Activated T-helper 1 cell treated with anti-CD3 and anti-CD28 coated beads, Interleukin-2, amount 50 U/mL, for 16 hours (primary cell): Measurements from ENCODE around the gene KHDRBS1.
"Not testable (repeated sequence)": the region's sequence is repeated elsewhere in the genome, so short reads cannot be mapped to it uniquely, and the experiment has no call there.

Experiments used
- DNase-seq, 2 donors: peaks; one replicate each; pipeline ENCODE4 v3.0.0-alpha.2; 2020; ENCODE audit warnings: low read depth in 1 of 2, low spot score in 1 of 2

The KHDRBS1 gene, protein sequence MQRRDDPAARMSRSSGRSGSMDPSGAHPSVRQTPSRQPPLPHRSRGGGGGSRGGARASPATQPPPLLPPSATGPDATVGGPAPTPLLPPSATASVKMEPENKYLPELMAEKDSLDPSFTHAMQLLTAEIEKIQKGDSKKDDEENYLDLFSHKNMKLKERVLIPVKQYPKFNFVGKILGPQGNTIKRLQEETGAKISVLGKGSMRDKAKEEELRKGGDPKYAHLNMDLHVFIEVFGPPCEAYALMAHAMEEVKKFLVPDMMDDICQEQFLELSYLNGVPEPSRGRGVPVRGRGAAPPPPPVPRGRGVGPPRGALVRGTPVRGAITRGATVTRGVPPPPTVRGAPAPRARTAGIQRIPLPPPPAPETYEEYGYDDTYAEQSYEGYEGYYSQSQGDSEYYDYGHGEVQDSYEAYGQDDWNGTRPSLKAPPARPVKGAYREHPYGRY

DNA sequence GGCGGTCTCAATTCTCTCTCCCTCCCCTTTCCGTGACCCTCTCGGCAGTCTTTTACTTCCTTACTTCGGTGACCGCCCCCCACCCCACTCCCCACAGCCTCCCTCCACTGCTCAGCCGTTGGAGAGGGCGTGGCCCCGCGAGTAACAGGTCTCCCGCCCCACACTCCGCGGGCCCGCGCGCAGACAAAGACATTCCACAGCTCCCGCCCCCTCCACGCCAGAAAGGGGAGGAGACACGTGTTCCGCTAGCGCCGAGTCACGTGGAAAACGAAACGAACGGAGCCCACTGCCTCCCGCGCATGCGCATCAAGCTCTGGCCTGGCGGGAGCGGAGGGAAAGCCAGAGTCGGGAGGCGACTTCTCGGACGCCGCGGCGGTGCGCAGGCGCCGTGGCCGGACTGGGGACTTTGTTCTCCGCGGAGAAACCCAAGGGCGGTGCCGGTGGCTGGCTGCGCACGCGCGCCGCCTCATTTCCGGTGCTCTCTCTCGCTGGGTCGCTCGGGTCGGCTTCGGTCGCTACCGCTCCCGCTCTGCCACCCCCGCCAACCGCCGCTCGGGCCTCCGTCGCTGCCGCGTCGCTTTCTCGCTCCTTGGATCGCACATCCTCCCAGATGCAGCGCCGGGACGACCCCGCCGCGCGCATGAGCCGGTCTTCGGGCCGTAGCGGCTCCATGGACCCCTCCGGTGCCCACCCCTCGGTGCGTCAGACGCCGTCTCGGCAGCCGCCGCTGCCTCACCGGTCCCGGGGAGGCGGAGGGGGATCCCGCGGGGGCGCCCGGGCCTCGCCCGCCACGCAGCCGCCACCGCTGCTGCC is at the start of gene KHDRBS1:
Gene KHDRBS1 (plus strand): TSS at position 483 of the 813 bp plus-strand sequence. CDS start 128 bp downstream, at position 611.
- DNase-seq = peak; percentile 95 to 98

DNA sequence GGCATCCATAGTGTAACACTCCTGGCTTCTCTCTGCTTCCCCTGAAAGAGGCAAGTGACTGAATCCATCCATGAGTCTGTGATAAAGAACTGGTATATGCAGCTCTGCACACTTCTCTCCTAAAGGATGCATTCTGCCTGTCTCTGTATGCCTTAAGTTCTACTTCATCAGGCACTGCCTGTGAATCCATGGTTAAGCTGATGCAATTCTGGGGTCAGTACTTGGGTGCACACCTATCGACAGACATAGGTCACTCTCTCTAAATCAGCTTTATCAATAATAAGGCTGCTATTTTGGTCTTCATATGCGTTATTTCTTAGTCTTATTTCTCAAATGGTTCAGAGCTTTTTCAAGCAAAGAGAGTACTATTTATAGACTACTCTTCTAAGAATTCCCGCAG is 42.8 kb upstream of the KHDRBS1 start:
- no peak for DNase-seq

DNA sequence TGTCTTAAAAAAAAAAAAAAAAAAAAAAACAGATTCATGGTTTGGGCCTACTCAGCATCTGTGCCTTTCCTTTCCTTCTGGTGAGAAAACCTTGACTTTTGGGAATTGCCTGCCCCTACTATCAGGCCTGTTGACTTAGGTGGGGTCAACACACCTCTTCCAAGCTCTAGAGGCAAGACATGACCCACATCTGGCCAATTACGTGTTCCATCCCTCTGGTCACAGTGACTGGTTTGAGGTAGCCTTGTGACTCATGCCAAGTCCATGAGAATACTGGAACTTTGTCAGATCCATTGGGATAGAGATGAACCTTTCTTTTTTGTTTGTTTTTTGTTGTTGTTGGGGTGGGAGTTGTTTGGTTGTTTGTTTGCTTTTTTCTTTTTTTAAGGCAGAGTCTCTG is 37.3 kb upstream of the KHDRBS1 start:
- no peak for DNase-seq

DNA sequence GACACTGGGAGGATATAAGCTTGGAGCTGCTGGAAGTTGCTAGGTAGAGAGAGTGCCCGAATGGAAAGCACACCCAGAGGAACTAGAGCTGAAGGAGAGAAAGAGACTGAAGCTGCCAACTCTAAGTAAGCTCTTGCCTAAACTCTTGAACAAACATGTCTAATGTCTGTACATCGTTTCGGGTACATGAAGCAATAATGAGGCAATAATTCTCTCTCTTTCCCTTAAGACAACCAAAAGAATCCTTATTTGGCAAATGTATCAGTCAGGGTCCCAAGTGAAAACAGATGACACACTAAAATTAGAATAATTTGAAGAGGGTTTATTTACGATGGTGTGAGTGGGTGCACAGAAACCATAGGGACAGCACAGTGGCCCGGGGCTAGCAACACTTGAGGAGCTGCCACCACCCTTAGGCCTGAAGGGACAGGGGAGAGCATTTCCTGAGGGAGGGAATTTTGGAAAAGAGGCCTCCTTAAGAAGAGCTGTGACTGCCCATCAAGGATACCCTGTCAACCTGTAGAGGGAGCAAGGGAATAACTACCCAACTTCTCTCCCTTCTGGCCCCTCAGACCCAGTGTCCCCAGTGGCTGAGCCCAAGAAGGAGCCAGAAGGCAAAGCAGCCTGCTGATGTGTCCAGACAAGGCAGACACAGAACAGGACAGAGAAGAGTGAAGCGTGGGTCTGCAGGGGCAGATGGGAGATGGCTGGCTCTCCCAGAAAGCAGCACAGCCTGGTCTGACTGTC is 36.1 kb upstream of the KHDRBS1 start:
- no peak for DNase-seq

DNA sequence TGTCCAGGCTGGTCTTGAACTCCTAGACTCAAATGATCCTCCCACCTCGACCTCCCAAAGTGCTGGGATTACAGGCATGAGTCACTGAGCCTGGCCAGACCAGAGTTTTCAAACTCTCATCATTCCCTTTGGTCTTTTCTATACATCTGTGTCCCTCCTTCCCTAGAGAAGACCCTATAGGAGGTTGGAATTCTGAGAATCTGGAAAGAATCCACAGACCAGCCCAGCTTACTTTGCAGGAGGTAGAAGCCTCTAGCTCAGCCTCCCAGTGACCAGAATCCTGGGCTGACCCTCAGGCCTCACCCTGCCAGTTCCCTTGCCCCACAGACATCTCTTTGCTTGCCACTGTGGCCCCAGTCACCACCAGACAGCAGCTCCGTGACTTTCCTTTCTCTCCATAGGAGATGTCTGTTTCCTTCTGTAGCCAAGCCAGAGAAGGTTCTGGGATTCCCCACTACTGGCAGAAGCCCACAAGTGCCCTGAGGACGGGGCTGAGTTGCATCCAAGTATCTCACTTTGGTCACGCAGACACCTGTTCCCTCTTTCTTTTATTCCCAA is 34.7 kb upstream of the KHDRBS1 start:
- no peak for DNase-seq

DNA sequence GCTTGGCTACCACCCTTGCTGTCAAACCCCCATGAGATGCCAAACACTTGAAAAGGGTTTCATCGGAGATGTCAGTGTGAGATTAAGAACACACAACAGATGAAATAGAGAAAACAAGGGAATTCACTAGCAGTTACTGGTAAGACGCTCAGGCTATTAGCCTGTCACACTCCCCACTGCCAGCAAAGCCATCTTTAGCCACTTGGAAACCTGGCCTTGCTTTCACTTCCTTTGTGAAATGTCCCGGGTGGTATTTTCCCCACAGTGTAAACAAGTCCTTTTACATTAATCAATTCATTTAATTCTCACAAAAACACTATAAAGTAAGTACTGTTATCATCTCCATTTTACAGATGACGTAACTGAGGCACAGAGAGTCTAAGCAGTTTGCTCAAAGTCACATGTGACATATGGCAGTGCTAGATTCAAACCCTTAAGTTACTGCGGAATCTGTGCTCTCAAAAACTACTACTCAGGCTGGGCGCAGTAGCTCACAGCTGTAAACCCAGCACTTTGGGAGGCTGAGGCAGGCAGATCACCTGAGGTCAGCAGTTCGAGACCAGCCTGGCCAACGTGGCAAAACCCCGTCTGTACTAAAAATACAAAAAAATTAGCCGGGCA is 32.7 kb upstream of the KHDRBS1 start:
- no peak for DNase-seq

DNA sequence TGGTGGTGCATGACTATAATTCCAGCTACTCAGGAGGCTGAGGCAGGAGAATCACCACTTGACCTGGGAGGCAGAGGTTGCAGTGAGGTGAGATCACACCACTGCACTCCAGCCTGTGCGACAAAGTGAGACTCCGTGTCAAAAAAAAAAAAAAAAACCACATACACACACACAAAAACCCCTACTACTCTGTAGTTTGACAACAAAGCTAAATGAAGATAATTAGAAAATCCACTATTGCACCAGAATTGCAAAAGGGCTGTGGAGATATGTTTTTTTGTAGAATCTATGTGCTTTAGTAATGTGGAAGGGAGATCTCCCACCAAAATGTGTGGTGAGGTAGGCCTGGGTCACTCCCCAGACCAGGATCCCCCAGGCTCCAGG is 32.2 kb upstream of the KHDRBS1 start:
- no peak for DNase-seq

DNA sequence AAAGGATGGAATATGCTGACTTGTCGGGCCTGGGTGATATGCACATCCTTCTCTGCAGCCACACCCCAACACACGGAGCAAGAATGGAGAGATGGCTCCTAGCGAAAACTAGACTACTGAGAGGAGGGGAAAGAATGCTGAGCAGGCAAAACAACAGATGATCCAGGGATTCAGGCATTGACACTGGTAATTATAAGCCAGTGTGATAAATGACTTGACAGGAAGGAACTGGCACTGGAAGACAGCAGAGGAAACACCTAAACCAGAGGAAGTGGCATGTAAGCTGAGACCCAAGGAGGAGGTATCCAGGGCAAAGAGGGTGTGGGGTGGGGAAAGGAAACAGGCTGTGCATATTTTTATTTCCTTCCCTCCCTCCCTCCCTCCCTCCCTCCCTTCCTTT is 31.7 kb upstream of the KHDRBS1 start:
- no peak for DNase-seq

DNA sequence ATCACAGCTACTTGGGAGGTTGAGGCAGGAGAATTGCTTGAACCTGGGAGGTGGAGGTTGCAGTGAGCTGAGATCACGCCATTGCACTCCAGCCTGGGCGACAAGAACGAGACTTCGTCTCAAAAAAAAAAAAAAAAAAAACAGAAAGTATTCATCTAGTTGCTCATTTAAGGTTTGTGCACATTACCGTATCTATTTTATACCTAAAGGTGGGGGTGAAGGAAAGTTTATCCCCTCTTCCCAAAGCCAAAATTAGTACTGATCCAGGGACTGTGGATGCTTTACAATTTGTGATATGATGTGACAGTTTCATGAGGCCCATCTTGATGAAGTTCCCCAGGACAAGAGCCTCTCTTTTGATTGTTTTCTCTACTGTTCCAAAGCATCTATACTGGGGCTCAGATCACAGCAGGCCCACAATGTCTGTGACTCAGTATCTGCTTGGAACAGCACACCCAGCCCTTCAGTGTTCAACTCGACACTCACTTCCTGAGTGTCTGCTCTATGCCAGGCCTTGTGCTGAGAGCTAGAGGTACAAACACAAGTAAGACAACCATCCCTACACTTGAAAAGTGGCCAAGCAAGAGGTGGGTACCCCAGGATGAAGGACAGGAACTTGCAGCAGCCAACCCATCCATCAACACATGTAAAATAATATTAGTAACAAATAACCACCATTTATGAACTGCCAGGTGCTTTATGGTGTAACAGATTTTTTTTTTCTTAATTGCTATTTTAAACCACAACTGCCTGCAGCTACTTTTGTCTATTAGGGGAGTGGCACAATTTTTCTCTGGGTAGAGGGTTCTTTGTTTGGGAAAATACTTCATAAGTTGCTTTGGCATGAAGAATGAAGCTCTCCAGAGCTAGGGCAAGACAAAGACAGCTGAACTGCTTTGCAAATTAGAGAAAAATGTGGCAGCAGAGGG is 29.0 kb upstream of the KHDRBS1 start:
- DNase-seq = no peak

DNA sequence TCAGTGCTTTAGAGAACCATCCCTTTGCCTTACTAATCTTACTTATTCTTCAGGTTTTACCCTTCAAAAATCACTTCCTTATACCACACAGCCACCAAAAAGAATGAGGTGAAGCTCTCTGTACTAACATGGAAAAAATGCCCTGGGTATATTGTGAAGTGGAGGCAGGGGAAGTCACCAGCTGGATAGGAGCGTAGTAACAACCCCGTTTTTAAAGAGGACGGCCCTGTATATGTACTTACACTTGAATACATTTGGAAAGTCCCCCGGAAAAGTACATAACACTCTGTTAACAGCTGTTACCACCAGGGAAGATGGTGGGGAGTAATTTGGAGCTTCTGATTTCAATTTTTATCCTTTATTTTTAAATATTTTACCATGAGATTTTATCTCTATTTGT is 28.2 kb upstream of the KHDRBS1 start:
- DNase-seq = no peak

DNA sequence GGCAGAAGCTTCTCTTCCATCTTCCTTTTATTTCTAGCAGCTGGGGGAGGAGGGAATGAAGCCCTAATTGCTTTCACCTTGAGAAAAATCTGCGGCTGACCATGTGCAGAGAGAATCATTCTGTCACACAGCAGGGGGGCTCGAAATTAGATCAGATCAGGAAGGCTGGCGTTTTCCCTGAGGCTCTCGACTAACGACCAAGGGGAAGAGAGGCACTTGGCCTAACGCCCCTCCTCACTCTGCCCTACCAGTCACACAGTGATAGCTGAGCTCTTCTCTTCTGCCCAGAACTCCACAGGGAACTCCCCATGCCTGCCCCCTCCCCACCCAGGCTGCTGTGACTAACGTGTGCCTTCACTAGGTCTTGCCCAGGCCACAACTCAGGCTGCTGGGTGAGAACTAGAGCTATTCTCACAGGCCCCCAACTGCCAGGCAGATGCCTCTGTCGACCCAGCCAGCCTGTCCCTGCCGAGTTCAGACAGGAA is 26.5 kb upstream of the KHDRBS1 start:
- no peak for DNase-seq

DNA sequence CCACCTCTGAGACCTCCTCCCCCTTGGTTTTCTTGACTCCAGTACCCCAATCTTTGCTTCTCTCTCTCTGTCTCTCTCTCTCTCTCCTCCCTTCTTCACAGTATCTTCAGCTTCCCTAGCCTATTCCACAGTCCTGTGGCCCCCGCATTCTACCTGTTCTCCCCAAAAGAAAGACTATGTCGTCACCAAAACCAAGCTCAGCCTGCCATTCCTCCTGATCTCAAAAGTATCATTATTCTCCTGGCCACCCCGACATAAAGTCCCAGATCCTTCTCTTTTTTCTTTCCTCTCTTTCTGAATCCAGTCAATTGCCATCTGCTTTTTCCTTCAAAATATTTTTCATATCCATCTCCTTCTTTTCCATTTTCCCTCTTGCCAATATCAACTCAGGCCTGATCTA is 23.7 kb upstream of the KHDRBS1 start:
- no peak for DNase-seq

DNA sequence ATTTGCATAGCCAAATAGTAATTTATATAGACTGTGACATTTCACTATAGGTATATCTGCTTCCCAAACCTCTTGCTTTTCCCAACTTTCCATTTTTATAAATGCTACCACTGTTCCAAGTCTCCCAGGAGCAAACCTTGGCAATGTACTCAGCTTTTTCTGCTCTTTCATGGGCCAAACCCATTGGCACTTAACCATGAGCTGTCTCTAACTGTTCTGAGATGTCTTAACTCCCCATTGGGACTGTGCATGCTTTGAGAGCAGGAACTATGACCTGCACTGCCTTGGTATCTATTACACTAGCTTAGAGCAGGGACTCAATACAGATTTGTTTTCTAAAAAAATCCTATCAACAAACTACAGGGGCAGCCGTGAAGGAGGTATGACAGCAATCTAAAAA is 22.5 kb upstream of the KHDRBS1 start:
- DNase-seq = no peak

DNA sequence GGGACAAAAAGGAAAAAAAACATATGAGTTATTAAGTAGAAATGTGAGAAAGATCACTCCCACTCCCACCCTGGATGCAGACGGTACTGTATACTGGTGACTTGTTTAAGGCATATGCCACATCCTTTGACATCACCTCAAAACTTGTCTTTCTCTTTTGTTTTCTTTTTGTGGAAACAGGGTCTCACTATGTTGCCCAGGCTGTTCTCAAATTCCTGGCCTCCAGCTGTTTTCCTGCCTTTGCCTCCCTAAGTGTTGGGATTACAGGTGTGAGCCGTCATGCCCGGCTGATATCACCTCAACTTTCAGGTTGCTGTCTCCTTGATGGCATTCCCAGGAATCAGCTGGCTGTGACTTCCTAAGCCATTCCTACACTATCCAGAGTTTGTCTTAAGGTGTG is 18.4 kb upstream of the KHDRBS1 start:
- no peak for DNase-seq

DNA sequence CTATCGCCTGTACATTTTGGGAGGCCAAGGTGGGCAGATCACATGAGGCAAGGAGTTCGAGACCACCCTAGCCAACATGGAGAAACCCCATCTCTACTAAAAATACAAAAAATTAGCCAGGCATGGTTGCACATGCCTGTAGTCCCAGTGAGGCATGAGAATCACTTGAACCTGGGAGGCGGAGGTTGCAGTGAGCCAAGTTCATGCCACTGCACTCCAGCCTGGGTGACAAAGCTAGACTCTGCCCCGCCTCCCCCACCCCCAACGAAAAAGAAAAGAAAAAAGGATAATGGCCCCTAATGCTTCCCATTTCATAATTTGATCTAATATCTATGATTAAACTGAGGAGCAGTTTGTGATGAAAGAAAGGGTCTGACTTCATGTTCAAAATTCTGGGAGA is 17.5 kb upstream of the KHDRBS1 start:
- DNase-seq = not testable (repeated sequence)

DNA sequence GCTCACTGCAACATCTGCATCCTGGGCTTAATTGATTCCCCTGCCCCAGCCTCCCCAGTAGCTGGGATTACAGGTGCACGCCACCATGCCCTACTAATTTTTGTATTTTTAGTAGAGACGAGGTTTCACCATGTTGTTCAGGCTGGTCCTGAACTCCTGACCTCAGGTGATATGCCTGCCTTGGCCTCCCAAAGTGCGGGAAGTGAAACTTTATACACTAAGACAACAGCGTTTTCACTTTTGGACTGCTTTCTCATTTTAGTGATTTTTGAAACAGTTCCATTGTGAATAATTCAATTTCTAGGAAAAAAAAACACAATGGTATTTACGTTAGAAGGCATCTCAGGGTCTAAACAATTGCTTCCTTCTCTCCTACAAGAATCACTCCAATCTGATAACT is 11.8 kb upstream of the KHDRBS1 start:
- no peak for DNase-seq

DNA sequence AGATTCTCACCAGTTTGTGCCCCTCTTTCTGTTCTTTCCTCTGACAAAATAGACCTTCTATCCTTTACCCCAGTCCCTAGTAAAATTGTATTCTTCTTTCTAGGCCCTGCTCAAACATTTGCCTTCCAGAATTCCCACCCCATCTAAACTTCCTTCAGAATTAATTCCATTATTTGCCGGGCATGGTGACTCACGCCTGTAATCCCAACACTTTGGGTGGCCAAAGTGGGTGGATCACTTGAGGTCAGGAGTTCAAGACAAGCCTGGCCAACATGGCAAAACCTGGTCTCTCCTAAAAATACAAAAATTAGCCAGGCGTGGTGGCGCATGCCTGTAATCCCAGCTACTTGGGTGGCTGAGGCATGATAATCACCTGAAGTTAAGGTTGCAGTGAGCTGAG is 11.4 kb upstream of the KHDRBS1 start:
- DNase-seq = not testable (repeated sequence)

DNA sequence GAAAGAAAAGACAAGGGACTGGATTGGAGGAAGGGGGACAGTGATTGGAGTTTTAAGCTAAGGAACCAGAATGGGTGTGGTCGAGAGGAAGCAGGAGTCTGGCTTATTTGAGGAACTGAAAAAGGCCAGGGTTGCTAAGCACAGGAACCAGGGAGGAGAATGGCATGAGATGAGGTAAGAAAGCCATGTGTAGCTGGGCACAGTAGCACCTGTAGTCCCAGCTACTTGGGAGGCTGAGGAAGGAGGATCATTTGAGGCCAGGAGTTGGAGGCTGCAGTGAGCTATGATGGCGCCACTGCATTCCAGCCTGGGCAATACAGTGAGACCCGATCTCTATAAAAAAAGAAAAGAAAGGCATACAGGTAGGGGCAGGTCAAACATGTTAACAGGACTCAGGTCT is 8.1 kb upstream of the KHDRBS1 start:
- no peak for DNase-seq

DNA sequence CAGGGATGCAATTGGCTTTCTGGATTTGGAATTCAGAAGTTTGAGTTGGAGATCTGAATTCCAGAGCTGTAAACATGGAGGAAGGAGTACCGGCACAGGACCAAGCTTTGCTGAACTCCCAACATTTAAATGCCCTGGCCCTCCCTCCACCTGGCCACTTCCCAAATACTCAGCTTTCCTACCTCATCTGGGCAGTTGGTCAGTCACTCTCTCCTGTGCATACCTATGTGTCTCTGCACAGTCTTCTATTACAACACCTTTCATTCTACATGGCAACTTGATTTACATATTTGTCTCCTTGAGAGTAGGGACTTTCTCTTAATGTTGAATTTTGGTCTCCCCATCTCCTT is 6.1 kb upstream of the KHDRBS1 start:
- no peak for DNase-seq

DNA sequence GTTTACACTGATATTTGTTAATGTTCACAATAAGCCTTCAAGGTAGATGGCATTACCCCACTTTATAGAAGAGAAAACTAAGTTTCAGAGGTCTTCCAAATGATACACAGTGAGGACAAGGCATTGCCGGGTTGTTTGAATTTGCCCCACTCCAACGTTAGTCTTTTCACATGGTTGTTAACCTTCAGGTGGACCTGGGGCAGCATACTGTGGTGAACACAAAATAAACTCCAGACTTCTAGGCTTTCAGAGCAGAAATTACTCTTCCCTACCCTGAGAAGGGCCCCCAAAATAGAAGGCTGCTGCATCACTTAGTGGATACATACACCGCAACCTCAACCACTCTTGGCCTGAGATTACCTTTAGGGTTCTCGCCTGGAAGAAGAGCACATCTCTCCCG is 3.4 kb upstream of the KHDRBS1 start:
- no peak for DNase-seq
